HG03175 (cell line): ENCODE results near the gene ZNF569.
A peak's percentile ranks its signal among the peaks of the same experiment; 100 is the strongest.
"Not testable (repeated sequence)": the region's sequence is repeated elsewhere in the genome, so short reads cannot be mapped to it uniquely, and the experiment has no call there.

Experiments used
- ATAC-seq: cut with Tn5 transposase; IDR thresholded peaks from one replicate; pipeline ENCODE4 v1.9.1; 2021; ENCODE audit warnings: mild to moderate bottlenecking, moderate library complexity; ENCODE audit not compliant: unreplicated experiment

Gene ZNF569

DNA sequence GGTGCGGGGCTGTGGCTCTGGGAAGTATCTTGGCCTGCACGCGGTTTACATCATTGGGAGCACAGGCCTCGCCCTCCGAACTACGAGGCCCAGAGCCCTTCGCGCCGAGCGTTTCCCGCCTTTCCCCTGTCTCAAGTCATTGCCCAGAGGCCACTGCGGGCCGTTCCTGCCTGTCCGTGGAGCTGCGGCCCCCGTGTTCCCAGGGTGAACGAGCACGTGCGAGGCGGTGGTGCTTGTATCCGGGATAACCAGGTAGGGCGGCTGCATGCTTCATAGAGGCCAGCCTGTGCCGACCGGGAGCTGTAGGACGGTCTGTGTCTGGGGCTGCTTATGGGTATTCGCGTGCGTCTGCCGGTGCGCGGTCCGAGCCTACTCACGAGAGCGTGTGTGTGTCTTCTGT, 63.8 kb downstream of the ZNF569 start:
- ATAC-seq: no peak

DNA sequence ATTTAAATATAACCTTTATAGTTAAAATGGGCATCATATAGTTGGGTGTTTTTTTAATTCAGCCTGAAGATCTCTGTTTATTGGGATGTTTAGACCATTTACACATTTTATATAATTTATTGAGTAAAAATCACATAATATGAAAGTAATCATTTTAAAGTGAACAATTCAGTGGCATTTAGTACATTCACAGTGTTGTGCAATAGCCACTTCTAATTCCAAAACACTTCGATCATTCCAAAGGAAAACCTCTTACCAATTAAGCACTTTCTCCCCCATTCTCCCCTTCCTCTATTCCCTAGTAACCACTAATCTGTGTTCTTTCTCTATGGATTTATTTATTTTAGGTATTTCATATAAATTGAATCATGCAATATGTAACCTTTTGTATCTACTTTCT, 66.2 kb downstream of the ZNF569 start:
- no peak for ATAC-seq

DNA sequence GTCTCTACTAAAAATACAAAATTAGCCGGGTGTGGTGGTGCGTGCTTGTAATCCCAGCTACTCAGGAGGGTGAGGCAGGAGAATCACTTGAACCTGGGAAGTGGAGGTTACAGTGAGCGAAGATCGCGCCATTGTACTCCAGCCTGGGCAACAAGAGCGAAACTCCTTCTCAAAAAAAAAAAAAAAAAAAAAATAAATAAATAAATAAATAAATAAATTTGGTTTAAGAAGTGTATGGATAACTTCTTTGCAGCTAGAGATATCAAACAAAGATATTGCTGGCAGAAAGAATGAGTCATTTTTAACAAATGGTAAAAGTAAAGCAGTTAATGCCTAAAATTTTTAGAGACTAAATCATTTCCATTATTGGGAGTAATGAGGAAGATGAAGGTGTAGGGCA, 75.8 kb downstream of the ZNF569 start:
- ATAC-seq: not testable (repeated sequence)

DNA sequence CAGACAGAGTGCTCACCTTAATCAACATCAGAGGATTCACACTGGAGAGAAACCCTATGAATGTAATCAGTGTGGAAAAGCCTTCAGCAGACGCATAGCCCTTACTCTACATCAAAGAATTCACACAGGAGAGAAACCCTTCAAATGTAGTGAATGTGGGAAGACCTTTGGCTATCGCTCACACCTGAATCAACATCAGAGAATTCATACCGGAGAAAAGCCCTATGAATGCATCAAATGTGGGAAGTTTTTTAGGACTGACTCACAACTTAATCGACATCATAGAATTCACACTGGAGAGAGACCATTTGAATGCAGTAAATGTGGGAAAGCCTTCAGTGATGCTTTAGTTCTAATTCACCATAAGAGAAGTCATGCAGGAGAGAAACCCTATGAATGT, 78.0 kb downstream of the ZNF569 start:
- ATAC-seq: no peak

DNA sequence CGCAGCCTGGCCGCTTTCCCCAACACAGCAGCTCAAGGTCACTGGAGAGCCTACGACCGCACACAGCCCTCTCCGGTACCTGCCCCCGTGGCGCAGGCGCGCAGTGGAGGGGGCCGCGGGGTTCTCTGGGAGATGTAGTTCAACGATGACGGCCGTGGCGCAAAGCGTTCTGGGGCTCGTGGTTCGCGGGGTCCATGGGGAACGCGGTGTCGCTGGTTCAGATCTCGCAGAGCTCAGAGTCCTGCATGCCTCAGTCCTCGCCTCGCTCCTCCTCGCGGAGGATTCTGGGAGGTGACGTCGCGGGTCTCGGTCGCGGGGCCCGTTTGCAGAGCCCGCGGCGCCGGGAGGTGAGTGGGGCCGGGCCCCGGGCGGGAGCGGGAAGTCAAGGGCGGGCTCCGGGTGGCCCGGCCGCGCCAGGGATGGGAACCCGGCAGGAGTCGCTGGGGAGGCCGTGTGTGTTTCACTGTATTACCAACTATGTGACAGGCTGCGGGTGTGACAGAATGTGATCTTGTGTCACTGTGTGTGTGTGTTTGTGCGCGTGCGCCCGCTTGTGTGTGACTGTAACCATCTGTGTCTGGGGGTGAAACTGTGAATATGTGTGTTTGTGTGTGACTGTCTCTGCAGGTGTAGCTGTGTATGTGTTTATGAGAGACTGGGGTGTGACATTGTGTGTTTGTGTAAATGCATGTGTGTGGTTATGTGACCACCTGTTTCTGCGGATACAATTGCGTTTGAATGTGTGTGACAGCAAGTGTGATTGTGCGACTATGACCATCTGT, 96.2 kb downstream of the ZNF569 start, which contains the start of gene ZNF527:
Gene ZNF527, plus strand, starts transcription at position 220 of the 782 bp plus-strand sequence. CDS start 3,100 bp downstream, outside the sequence.
- ATAC-seq: peak; percentile 94

DNA sequence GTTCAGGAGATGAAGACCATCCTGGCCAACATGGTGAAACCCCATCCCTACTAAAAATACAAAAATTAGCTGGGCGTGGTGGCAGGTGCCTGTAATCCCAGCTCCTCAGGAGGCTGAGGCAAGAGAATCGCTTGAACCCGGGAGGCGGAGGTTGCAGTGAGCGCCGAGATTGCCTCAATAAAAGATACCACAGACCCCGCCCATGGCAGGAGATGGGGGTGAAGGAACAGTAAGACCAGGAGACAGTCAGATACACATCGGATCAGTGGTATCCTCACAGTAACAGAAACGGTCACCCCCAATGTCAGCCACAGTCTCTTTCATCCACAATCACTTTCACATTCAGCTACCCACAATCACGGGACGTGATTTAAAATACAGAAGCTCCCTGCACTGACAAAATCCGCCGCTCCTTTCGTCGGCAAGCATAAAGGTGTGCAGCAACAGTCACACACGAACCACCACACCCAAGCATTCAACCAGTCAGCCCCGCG, 96.8 kb downstream of the ZNF569 start:
- peak; percentile 32 for ATAC-seq

DNA sequence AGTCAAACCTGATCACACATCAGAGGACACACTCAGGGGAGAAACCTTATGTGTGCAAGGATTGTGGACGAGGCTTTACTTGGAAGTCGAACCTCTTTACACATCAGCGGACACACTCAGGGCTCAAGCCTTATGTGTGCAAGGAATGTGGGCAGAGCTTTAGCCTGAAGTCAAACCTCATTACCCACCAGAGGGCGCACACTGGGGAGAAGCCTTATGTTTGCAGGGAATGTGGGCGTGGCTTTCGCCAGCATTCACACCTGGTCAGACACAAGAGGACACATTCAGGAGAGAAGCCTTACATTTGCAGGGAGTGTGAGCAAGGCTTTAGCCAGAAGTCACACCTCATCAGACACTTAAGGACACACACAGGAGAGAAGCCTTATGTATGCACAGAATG, 104.5 kb downstream of the ZNF569 start:
- no peak for ATAC-seq

DNA sequence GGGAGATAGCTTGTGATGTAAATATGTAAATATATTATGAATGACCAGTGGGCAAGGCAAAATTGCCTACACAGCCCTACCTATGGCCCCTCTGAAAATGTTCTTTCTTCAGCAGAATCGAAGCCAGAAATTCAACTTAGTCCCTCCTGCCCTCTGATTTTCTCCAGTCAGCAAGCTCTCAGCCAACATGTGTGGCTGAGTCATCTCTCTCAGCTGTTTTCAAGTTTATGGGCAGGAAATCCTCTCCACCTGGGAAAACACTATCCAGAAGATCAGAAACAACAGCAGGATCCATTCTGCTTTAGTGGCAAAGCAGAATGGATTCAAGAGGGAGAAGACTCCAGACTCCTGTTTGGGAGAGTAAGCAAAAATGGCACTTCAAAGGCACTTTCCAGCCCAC, 105.2 kb downstream of the ZNF569 start:
- ATAC-seq: no peak
